H7 (cell line): ENCODE measurements around the gene USH1C. TPM values are rescaled to one million over a fixed set of nuclear protein-coding genes. Genes with fewer than 3 reads are reported as not detected.

ENCODE experiments used
- DNase-seq: peaks from one replicate; pipeline ENCODE4 v3.0.0; 2012
- H3K27me3 ChIP-seq: 2 replicates; pipeline ENCODE4 v1.6.0; 2011; ENCODE audit warnings: mild to moderate bottlenecking, low read length; ENCODE audit not compliant: control insufficient read depth, insufficient read depth
- H3K36me3 ChIP-seq: replicated peaks from 2 replicates; pipeline ENCODE4 v1.5.1; 2011; ENCODE audit warnings: low read length; ENCODE audit not compliant: control insufficient read depth, insufficient read depth
- H3K4me3 ChIP-seq: 2 replicates; pipeline ENCODE4 v1.5.1; 2011; ENCODE audit warnings: low read depth, mild to moderate bottlenecking, control low read depth, low read length, moderate library complexity; ENCODE audit not compliant: insufficient read depth
- total RNA-seq: library from RNA; depleted of rRNA; stranded (reverse); fragments of >200 nt; shearing (Covaris generic); gene quantifications from 2 replicates; pipeline ENCODE4 v1.2.3, GENCODE V29; 2014

USH1C gene
- total RNA-seq, 1 experiment from 2014 or later: 0.55 TPM

DNA sequence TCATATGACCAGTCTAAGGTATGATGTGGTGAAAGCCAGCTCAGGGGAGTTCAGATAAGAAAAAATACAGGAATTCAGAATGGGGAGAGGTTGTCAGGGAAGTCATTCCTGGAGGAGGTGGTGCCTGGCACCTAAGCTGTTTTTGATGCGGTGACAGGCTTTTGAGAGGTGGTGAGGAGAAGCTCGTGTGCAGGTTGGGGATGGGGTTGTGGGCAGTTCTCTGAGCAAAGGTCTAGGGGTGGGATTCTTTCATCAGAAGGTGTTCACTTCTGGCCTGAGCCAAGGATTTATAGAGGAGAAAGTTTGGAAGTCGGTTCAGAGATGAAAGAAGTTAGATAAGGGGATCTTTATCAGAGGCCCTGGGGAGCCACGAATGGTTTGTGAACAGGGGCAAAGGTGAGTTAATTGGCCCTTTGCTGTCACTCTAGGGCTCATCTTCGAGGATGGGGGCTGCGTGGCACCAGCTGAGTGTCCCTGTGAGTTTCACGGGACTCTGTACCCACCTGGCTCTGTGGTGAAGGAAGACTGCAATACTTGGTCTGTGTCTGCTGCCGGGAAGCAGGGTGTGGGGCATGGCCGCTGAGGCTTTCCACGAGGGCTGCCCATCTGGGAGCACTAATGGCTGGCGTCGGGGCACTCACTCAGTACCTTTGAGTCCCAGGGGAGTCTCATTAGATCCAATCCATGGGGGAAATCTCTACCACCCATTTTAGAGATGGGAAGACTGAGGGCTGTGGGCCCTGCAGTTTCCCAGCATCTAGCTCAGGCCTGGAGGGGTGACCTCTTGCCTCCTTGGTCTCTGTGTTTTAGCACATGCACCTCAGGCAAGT is 16.3 kb upstream of the USH1C start:
- no peak for DNase-seq
- H3K36me3 ChIP-seq: no peaks in the 10 kb centered on the region
- H3K27me3 ChIP-seq: no peaks in the 10 kb centered on the region; the same call in 1 of the 2 replicates
- no peak overlapping the region for H3K4me3 ChIP-seq

DNA sequence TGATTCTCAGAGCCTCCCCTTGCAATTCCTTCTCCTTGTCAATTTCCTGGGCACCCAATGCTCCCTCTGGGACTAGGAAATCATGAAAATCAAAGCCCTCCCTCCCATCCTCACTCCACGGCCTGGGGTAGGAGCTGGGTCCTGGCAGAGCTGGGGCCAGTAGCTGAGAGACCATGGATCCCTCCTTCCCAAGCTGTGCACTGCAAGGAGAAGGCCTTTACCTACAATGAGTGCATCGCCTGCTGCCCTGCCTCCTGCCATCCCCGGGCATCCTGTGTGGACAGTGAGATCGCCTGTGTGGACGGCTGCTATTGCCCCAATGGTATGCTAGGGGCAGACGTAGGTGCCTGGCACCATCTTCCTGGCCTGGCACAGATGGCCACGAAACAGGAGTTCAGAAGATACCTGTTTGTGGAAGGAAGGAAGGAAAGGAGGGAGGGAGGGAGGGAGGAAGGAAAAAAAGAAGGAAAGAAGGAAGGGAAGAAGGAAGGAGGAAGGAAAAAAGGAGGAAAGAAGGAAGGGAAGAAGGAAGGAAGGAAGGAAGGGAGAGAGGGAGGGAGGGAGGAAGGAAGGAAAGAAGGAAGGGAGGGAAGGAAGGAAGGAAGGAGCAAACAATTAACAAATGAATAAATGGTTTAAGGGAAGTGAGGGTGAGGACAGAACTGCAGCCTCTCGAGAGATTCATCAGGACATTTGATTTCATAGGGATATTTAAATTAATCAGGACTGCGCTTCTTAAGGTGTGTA is 15.3 kb upstream of the USH1C start:
- no peak for DNase-seq
- no peaks in the 10 kb centered on the region; the same call in 1 of the 2 replicates for H3K27me3 ChIP-seq
- H3K4me3 ChIP-seq: no peak overlapping the region
- H3K36me3 ChIP-seq: no peaks in the 10 kb centered on the region

DNA sequence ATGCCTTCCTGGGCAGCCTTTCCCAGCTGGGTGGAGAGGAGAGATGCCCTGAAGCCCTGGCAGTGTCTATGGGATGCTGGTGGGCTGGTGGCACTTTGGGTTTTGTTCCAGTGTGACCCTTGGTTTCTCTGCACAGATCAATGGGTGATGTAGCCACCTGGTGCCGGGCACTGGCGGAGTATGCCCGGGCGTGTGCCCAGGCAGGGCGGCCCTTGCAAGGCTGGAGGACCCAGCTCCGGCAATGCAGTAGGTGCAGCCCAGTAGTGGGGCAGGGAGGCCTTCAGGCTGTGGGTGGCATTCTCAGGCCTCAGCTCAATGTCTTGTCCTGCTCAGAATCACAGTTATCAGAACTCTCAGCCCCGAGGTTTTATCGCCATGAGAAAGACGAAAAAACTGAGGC is 14.7 kb upstream of the USH1C start:
- Histone ChIP-seq H3K27me3 (no peaks in the 10 kb centered on the region; the same call in 1 of the 2 replicates), H3K4me3 (no peak overlapping the region), H3K36me3 (no peaks in the 10 kb centered on the region)
- DNase-seq: no peak

DNA sequence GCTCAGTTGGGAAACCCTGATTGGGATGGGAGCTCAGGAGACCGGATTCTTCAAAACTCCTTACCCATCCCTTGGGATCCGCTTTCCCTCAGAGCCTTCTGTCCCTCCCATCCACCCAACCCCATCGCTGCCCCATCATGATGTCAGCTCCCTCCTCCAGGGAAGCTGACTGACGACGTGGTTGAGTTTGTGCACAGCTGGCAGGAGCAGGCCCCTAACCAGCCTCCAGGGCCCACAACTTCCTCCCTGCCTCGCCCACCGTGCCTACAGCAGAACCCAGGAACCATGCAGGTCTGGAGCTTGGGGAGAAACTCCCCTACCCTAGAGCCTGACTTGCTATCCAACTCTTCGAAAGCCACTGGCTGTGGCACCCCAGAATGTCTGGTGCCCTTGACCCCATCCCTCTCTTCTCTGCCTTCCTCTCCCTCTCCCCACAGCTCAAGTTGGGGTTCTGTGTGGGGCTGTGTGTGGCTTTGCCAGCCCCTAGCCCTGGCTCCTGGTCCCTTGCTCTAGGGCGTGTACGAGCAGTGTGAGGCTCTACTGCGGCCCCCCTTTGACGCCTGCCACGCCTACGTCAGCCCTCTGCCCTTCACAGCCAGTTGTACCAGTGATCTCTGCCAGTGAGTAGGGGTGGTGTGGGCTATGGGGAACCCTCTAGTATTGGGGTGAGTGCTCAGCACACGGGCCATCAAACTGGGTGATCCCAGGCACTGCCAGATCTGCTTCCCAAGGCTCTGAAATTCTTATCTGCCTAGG is 14.0 kb upstream of the USH1C start:
- no peak for DNase-seq
- Histone ChIP-seq H3K27me3 (no peaks in the 10 kb centered on the region; the same call in 1 of the 2 replicates), H3K36me3 (no peaks in the 10 kb centered on the region), H3K4me3 (no peak overlapping the region)

DNA sequence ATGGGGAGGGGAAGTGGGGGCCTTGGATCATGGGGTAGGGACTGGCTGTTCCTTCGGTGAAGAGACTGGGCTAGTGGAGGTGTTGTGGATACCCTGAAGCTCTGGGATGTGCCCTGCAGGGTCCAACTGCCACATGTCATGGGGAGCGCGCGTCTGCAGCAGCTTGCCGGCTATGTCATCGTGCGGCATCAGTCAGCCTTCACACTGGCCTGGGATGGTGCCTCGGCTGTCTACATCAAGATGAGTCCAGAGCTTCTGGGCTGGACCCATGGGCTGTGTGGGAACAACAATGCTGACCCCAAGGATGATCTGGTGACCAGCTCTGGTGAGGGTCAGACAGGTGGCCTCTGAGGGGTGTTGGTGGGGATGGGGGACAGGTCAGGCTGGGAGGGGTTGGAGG is 12.8 kb upstream of the USH1C start:
- no peak for DNase-seq
- Histone ChIP-seq H3K36me3 (no peaks in the 10 kb centered on the region), H3K27me3 (no peaks in the 10 kb centered on the region; the same call in 1 of the 2 replicates), H3K4me3 (no peak overlapping the region)

DNA sequence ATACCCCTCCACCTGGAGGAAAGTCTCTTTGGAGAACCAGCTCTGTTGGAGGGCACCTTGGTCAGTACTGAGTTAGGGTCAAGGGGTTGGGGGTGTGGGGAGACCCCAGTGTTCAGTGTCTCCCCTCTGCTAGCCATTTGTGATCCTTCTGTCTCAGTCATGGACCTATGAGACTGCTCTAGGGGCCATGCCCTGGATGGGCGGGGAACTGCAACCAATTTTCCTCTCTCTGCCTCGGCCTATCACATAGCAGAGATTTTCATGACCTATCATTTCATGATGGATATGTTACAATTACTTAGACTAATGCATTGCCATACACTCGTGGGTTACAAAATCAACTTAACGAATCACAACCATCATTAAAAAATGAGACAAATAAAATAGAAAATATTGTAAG is 10.3 kb upstream of the USH1C start:
- peak; percentile 67 for DNase-seq
- H3K4me3 ChIP-seq: no peak overlapping the region
- no peaks in the 10 kb centered on the region for H3K36me3 ChIP-seq
- H3K27me3 ChIP-seq: no peaks in the 10 kb centered on the region; the same call in 1 of the 2 replicates

DNA sequence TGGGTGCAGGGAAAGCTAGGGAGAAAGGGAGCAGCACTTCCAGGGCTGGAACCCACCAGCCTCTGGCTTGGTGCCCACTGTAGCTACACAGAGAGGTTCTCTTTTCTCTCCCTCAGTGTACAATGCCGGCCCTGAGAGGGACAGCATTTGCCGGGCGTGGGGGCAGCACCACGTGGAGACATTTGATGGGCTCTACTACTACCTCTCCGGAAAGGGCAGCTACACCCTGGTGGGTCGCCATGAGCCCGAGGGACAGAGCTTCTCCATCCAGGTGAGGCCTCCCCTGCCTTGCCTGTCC is 9.0 kb upstream of the USH1C start:
- no peak overlapping the region for H3K4me3 ChIP-seq
- H3K27me3 ChIP-seq: no peaks in the 10 kb centered on the region
- DNase-seq: no peak
- no peaks in the 10 kb centered on the region for H3K36me3 ChIP-seq

DNA sequence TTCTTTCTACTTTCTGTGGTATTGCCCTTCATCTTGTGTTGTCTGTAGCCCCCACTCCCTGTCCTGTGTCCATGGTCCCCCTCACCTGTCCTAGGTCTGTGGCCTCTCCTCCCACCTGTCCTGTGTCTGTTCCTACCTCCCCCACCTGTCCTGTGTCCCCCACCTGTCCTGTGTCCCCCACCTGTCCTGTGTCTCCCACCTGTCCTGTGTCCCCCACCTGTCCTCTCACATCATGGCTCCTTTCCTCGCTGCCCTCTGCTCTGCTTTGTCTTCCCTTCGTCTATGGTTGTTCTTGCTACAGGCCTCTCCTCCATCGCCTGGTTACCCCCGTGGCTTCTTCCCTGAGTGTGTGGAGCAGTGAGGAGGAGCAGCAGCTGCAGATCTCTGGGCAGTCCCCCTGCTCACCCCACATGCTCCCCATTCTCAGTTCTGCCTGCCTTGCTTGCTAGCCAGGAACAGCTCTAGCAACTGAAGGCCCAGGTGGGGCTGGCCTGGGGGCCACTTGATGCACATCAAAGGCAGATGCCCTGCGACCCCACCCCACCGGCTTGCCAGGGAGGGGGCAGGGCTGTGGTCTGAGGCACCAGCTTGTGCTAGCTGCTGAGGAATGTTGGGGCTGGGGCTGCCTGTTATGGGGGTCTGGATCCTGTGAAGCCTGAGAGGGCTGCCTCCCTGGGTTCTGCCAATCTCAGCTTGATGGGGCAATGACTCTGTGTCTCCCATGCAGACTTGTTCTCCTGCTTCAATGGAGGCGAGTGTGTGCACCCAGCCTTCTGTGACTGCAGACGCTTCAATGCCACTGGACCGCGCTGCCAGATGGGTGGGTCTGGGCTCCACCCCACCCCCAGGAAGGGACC is 8.4 kb upstream of the USH1C start:
- no peaks in the 10 kb centered on the region for H3K36me3 ChIP-seq
- H3K27me3 ChIP-seq: no peaks in the 10 kb centered on the region; the same call in 1 of the 2 replicates
- H3K4me3 ChIP-seq: no peak overlapping the region
- DNase-seq: no peak

DNA sequence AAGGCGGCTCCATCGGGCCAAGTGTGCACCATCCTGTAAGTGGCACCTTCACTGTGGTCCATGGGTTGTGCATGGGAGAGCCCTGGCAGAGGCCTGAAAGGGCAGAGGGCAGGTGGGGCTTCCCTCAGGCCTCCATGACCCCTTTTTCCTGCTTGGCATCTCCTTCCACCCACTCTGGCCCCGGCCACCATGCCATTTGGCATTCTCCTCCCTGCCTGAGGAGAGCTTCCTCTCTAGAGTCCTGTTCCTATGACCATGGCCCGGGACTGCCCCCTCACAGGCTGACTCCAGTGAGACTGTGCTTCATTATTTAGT is 7.8 kb upstream of the USH1C start:
- no peaks in the 10 kb centered on the region; the same call in 1 of the 2 replicates for H3K27me3 ChIP-seq
- H3K36me3 ChIP-seq: no peaks in the 10 kb centered on the region
- H3K4me3 ChIP-seq: no peak overlapping the region
- no peak for DNase-seq

DNA sequence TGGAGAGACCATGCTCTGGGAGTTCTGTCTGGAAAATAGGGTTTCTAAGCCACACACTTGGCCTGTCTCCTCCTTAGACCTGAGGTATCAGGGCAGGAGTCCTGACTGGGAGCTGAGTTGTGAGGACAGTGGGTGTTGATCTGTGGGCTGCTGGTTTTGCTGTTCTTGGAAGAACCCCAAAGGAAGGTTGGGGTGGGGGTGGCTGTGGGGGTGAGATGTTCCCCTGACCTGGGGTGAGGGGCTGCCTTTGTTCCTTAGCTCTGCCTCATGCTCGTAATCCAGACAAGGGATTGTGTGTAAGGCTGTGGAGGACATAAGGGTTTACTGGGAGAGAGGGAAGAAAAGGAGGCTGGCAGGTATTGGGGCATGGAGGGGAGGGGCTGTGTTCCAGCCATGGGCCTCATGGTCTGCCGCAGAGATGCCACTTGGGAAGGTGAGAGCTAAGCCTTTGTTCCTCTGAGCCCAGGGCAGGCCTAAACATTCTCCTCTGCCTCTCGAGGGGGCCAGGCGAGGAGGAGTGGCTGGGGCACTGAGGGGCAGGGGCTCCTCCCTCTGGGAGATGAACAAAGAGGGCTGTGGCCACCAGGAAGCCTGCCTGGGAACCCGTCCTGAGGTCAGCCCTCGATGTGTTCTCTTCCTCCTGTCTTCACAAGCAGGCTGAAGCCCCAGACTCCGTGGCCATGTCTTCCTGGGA is 7.3 kb upstream of the USH1C start:
- Histone ChIP-seq H3K4me3 (no peak overlapping the region), H3K36me3 (no peaks in the 10 kb centered on the region), H3K27me3 (no peaks in the 10 kb centered on the region; the same call in 1 of the 2 replicates)
- DNase-seq: no peak

DNA sequence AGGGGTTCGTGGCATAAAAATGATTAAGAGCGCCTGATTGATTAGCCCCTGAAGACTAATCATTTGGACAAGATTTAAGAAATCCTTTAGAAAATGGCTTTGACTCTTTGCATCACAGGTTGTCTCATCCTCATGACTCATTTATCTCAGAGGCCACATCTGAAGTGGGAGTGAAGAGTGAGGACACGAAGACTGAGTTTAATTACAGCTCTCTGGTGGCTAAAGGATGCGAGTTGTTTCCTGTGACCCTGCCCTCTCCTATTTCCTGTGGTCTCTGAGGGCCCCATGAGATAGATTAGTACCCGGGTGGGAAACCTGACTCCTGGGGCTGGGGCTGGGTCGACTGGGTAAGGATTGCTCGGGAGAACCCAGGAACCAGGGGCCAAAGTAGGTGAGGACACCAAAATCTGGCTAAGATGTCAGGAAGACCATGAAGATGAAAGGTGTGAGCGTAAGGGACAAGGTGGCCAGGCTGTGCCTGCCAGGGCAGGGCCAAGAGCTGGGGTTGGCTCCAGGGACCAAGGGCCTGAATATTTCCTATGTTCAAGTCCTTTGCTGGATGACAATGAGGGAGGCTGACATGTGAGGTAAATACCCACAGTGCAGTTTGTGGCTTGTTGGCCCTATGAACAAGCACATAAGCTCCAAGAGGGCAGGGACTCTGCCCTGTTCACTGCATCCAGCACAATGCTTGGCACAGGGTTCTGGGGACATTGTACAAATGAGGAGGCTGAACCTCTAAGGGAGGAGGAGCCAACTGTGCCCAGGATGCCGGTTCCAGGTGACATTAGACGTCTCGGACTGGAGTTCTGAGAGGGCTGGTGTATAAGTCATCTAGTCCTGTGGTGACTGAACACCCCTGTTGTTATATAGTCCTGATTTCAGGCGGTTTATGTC is 6.5 kb upstream of the USH1C start:
- Histone ChIP-seq H3K36me3 (no peaks in the 10 kb centered on the region), H3K27me3 (peaks cover under 1% of the 10 kb centered on the region; the same call in 1 of the 2 replicates), H3K4me3 (no peak overlapping the region)
- DNase-seq: no peak

DNA sequence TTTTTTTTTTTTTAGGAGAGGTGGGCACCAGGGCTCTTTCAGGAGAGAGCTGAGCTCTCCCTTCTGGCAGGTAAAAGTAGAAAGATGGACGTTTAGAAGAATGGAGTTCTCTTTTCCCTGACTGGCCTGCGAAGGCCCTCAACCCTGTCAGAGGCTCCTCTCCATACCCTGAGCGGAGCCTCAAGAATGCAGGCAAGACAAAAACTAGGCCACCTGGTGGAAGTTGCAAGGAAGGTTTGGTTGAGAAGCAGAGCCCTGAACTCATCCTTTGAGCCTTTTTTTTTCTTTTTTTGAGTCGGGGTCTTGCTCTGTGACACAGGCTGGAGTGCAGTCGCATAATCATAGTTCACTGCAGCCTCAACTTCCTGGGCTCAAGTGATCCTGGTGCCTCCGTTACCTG is 4.2 kb upstream of the USH1C start:
- Histone ChIP-seq H3K27me3 (peaks cover 11% of the 10 kb centered on the region), H3K4me3 (no peak overlapping the region), H3K36me3 (no peaks in the 10 kb centered on the region)
- DNase-seq: peak; percentile 90

DNA sequence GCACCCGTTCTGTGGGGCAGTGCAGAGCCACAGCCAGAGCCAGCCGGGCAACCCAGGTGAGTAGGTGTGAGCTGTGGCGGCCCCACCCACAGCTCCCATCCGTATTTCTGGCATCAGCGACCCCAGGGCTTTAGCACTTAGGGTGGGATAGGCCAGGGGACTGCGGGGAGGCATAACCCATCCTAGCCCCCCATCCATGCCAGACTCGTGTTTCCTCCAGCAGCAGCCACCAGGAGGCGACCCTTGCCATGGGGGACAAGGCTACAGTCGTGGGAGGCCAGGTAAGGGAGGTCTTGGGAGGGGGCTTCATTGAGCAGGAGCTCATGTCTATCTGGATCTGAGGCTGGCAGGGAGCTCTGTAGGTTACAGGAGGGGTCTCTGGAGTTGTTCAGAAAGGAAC is 3.7 kb upstream of the USH1C start:
- peak; percentile 80 for DNase-seq
- H3K36me3 ChIP-seq: no peaks in the 10 kb centered on the region
- no peak overlapping the region for H3K4me3 ChIP-seq
- peaks cover 13% of the 10 kb centered on the region for H3K27me3 ChIP-seq
